ENCODE data around the gene DCC.

Gene DCC

DNA sequence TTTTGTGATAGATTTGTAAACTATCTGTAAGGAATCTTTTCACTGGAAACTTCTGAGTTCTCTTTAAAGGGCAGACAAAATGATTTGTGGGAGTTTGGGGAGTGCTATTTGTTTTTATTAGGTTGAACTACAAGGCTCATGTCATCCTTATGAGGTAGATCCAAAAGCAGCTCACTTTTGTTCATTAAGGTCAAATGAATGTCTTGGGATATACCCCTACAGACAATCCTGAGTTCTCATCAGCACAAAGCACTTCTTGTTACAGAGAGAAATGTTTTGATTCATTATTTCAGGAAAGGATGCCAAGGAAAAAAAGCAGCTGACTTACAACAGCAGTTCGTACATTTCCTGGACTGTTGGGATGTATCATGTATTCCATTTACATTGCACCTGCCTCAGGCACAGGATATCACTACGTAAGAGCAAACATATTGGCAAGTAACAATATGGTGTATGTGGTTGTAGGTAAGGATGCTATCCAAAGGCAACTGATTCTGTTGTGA lies 68.9 kb downstream of the DCC start:
- TF ChIP-seq, protein P1, sequence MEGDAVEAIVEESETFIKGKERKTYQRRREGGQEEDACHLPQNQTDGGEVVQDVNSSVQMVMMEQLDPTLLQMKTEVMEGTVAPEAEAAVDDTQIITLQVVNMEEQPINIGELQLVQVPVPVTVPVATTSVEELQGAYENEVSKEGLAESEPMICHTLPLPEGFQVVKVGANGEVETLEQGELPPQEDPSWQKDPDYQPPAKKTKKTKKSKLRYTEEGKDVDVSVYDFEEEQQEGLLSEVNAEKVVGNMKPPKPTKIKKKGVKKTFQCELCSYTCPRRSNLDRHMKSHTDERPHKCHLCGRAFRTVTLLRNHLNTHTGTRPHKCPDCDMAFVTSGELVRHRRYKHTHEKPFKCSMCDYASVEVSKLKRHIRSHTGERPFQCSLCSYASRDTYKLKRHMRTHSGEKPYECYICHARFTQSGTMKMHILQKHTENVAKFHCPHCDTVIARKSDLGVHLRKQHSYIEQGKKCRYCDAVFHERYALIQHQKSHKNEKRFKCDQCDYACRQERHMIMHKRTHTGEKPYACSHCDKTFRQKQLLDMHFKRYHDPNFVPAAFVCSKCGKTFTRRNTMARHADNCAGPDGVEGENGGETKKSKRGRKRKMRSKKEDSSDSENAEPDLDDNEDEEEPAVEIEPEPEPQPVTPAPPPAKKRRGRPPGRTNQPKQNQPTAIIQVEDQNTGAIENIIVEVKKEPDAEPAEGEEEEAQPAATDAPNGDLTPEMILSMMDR (IDR thresholded peaks at IDR 0.05; ENCODE audit: low read depth, low read length, missing control alignments), result no peak
- DNase-seq (ENCODE audit: extremely low read depth, low read depth), result no peak
- no peak overlapping the region for H3K4me3 ChIP-seq (replicated peaks; ENCODE audit: low read depth, low read length)

DNA sequence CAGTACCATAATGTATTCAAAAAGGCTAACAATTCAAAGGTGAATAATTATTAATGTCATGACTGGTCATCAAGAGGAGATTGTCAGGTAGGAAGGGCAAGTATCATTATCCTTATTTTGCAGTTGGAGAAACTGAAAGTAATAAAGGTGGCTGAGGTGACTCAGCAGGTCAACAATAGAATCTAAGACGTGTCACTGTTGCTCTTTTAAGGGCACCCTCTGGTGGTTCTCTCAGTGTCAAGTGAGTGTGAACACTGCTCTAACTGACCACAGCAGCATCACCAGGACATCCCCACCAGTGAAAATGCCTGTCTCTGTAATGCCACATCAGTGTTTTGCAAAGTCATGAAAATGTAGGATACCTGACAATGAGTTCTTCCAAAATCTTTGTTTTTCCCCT lies 69.7 kb downstream of the DCC start:
- DNase-seq (ENCODE audit: extremely low read depth, low read depth), result no peak
- TF ChIP-seq, protein P1 (IDR thresholded peaks at IDR 0.05; ENCODE audit: low read depth, low read length, missing control alignments), result no peak
- no peak overlapping the region for H3K4me3 ChIP-seq (replicated peaks; ENCODE audit: low read depth, low read length)

DNA sequence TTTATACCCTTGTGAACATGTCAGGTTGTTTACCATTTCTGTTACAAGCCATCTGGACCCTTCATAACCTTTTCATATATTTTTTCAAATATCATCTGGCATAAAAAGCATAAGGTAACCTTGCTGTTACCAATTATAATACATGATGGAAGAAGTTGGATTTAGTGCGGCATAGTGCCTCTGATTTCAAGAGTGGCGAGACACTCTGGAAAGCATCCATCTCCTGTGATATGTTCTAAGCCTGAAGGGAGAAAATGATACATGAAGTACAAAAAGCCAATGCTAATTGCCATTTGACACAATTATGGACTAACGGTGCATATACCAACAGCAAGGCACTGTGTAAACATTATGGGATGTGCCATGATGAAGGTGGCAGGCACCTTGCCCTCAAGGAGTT lies 75.1 kb downstream of the DCC start:
- no peak overlapping the region for H3K4me3 ChIP-seq (replicated peaks; ENCODE audit: low read depth, low read length)
- DNase-seq (ENCODE audit: extremely low read depth, low read depth), result no peak
- TF ChIP-seq, protein P1 (IDR thresholded peaks at IDR 0.05; ENCODE audit: low read depth, low read length, missing control alignments), result no peak

DNA sequence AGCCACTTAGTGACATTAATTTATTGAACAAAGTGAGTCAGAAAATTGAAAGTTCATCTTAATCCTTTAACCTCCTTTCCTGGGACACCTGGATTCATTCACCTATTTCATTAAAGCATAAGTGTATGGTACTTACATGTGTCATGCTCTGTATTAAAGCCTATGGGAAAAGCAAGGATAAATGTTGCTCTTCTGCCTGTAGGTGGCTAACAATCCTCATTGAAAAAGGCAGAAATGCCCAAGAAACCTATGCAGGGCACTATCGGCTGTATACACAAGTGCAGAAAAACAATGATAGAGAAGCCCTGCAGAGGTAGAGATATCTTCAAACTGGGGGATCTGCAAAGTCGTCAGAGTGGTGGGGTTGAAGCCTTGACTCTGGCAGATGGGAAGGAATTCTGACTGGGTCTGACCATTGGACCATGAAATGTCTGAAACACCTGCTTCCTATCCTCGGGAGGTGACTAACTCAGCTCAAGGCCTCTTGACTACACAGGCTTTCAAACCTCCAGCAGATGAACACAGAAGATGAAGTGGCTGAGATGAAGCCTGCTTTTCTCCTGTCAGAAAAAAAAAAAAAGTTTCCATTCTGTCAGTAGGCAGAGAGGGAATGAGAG lies 83.1 kb downstream of the DCC start:
- DNase-seq (ENCODE audit: extremely low read depth, low read depth), result no peak
- no peak overlapping the region for H3K4me3 ChIP-seq (replicated peaks; ENCODE audit: low read depth, low read length)
- TF ChIP-seq, protein P1 (IDR thresholded peaks at IDR 0.05; ENCODE audit: low read depth, low read length, missing control alignments), result no peak

DNA sequence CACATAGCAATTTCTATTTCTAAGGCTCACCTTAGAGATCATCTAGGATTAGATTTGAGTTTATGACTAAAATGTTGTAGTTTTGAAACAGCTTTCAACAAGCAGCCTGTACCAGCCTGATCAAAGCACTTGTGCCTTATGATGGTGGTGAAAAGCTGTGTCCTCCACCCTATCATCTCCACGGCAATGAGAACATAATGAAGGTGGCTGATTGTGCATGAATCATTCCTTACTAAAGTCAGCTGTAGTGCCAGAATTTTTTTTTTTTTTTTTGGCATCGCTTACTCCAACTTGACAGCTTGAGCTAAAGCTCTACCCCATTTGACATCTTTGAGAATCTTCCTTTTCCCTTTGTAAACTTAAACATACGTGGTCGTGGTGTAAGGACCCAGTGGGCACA lies 86.0 kb downstream of the DCC start:
- no peak overlapping the region for H3K4me3 ChIP-seq (replicated peaks; ENCODE audit: low read depth, low read length)
- TF ChIP-seq, protein P1 (IDR thresholded peaks at IDR 0.05; ENCODE audit: low read depth, low read length, missing control alignments), result no peak
- no peak for DNase-seq (ENCODE audit: extremely low read depth, low read depth)

DNA sequence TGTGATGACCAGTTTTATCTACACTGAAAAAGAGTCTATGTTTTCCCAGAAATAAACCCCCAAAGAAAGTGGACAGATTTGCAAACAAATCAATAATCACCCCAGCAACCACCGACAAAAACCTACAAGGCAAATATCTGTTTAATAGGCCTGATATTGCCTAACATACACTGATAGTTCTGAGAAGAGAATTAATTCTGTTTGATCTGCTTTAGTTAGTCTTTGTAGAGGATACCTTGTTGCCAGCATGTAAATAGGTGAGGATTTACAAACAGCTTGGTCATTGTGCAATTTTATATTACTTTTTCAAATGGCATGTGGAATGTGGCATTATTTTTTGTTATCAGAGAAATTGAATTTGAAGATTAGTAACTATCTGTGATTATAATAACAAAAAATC lies 86.5 kb downstream of the DCC start:
- no peak for DNase-seq (ENCODE audit: extremely low read depth, low read depth)
- TF ChIP-seq, protein P1 (IDR thresholded peaks at IDR 0.05; ENCODE audit: low read depth, low read length, missing control alignments), result no peak
- no peak overlapping the region for H3K4me3 ChIP-seq (replicated peaks; ENCODE audit: low read depth, low read length)

Data from HFF-Myc (cell line).